Erythroblast (primary cell): ENCODE measurements around the gene HPX.

Experiments used
- GATA1 ChIP-seq: IDR thresholded peaks from 2 replicates; pipeline ENCODE4 v1.6.1; 2011; ENCODE audit warnings: low read depth, mild to moderate bottlenecking, control low read depth, low read length, moderate library complexity
- POLR2A ChIP-seq: IDR thresholded peaks from 2 replicates; pipeline ENCODE4 v1.6.1; 2011; ENCODE audit warnings: mild to moderate bottlenecking, low read length

- no peak for TF ChIP-seq POLR2A
- no peak for TF ChIP-seq GATA1
Measured at GRCh38 chr11:6395470-6396060, 45.2 kb downstream of the HPX start.
